HepG2 (cell line): Measurements from ENCODE around the gene BLMH. TPM values are rescaled to one million over a fixed set of nuclear protein-coding genes. Genes with fewer than 3 reads are reported as not detected.

Experiments
- ATAC-seq: fragments of 200-7000 bp; cut with Tn5 transposase; 3 replicates; pipeline ENCODE4 v1.9.1; 2020; ENCODE audit warnings: mild to moderate bottlenecking, moderate library complexity
- BruUV-seq: library from RNA; stranded (reverse); fragments of 400-500 nt; replicated peaks from 2 replicates; lab custom pipeline; 2021; lab: Mats Ljungman, UMichigan
- CTCF ChIA-PET: fragments of 300-600 bp; formaldehyde crosslinking; extraction: SDS; loops from one replicate; lab custom pipeline; 2021; ENCODE audit warnings: low total read pairs, inconsistent platforms, low intra/inter-chr PET ratio; lab: Yijun Ruan, JAX
- POLR2A ChIA-PET: fragments of 350-600 bp; sonication (Branson Sonifier 250); formaldehyde crosslinking; loops from one replicate; lab custom pipeline; 2020; ENCODE audit warnings: antibody characterized with exemption, inconsistent platforms; lab: Yijun Ruan, JAX
- DNase-seq: peaks from one replicate; pipeline ENCODE4 v3.0.0-alpha.2; 2015; ENCODE audit warnings: low spot score
- FAIRE-seq: peaks from 3 replicates; lab custom pipeline; 2011; peaks lifted over from hg19 to GRCh38; lab: Jason Lieb, UNC
- H2AFZ ChIP-seq: one replicate; pipeline ENCODE4 v1.6.1; 2011; ENCODE audit warnings: low read length, inconsistent platforms
- H3K27ac ChIP-seq: fragments of 300-600 bp; 3 replicates; pipeline ENCODE4 v1.8.0; 2011; ENCODE audit warnings: mixed run types, mild to moderate bottlenecking, mixed read lengths, low read length, inconsistent platforms; ENCODE audit not compliant: insufficient read depth; ENCODE audit errors: extremely low read length
- H3K27me3 ChIP-seq, 2 experiments: fragments of 200-600 bp in 1 of 2; 2 replicates in 1 of 2; 3 replicates in 1 of 2; pipeline versions ENCODE4 v1.6.0 to v1.8.0; 2011; ENCODE audit warnings: low read length in 2 of 2, mild to moderate bottlenecking in 2 of 2, moderate library complexity in 2 of 2, inconsistent platforms in 1 of 2; ENCODE audit not compliant: insufficient read depth in 2 of 2, control insufficient read depth in 1 of 2
- H3K36me3 ChIP-seq, 2 experiments: fragments of 200-600 bp in 1 of 2; replicated peaks in 1 of 2; 2 replicates in 1 of 2; 3 replicates in 1 of 2; pipeline versions ENCODE4 v1.5.1 to v1.8.0; 2011; ENCODE audit warnings: low read length in 2 of 2, inconsistent platforms in 1 of 2; ENCODE audit not compliant: insufficient read depth in 2 of 2, control insufficient read depth in 1 of 2
- H3K4me1 ChIP-seq: 2 replicates; pipeline ENCODE4 v1.5.1; 2012; ENCODE audit warnings: low read length, inconsistent platforms; ENCODE audit not compliant: insufficient read depth
- H3K4me2 ChIP-seq: 2 replicates; pipeline ENCODE4 v1.6.0; 2011; ENCODE audit warnings: low read depth, low read length, inconsistent platforms
- H3K4me3 ChIP-seq, 3 experiments: fragments of 200-600 bp in 1 of 3; sonication (generic), shearing (Covaris generic) in 1 of 3; replicated peaks in 1 of 3; 2 replicates each; pipeline ENCODE4 v1.5.1; 2011 to 2016; ENCODE audit warnings: low read length in 3 of 3, inconsistent platforms in 2 of 3, low read depth in 2 of 3, mild to moderate bottlenecking in 2 of 3, control low read depth in 1 of 3, mixed read lengths in 1 of 3; ENCODE audit not compliant: insufficient read depth in 1 of 3
- H3K79me2 ChIP-seq: one replicate; pipeline ENCODE4 v1.6.1; 2011; ENCODE audit warnings: low read length, inconsistent platforms; ENCODE audit not compliant: insufficient read depth
- H3K9ac ChIP-seq: 2 replicates; pipeline ENCODE4 v1.6.0; 2011; ENCODE audit warnings: mild to moderate bottlenecking, low read depth, low read length, inconsistent platforms; ENCODE audit not compliant: insufficient read depth
- H3K9me3 ChIP-seq: 2 replicates; pipeline ENCODE4 v1.5.1; 2012; ENCODE audit warnings: mild to moderate bottlenecking, low read length
- H4K20me1 ChIP-seq: 2 replicates; pipeline ENCODE4 v1.6.0; 2011; ENCODE audit warnings: inconsistent platforms, mild to moderate bottlenecking, low read length, moderate library complexity; ENCODE audit not compliant: insufficient read depth
- CHD4 ChIP-seq: fragments of 200-600 bp; sonication (generic); IDR thresholded peaks from 2 replicates; pipeline ENCODE4 v1.7.0; 2017; ENCODE audit warnings: mild to moderate bottlenecking, low read length, borderline replicate concordance
- SALL1 ChIP-seq: sonication (generic); formaldehyde crosslinking; IDR thresholded peaks from 2 replicates; pipeline ENCODE4 v1.8.0; 2022; ENCODE audit warnings: mild to moderate bottlenecking, missing genetic modification reagents
- SMARCE1 ChIP-seq: fragments of 450-650 bp; IDR thresholded peaks from 2 replicates; pipeline ENCODE4 v1.6.1; 2017; ENCODE audit warnings: borderline replicate concordance
- SOX6 ChIP-seq, 2 experiments: fragments of 450-650 bp in 1 of 2; sonication (generic) in 1 of 2; formaldehyde crosslinking in 1 of 2; IDR thresholded peaks; 2 replicates each; pipeline versions ENCODE4 v1.4.0 to v1.6.1; 2017 to 2020; ENCODE audit warnings: antibody characterized with exemption in 1 of 2, mild to moderate bottlenecking in 1 of 2, missing genetic modification reagents in 1 of 2
- SP2 ChIP-seq: sonication (generic); formaldehyde crosslinking; IDR thresholded peaks from 2 replicates; pipeline ENCODE4 v1.5.1; 2020; ENCODE audit warnings: mild to moderate bottlenecking, missing genetic modification reagents
- ZNF816 ChIP-seq: sonication (generic); formaldehyde crosslinking; IDR thresholded peaks from 2 replicates; pipeline ENCODE4 v1.8.0; 2022; ENCODE audit warnings: missing genetic modification reagents, mild to moderate bottlenecking, borderline replicate concordance
- WGBS: methylation state at CpG from one replicate; pipeline ENCODE4 v1.1.6; 2017; ENCODE audit warnings: low lambda C conversion rate; 5-methylcytosine and 5-hydroxymethylcytosine counted together
- in situ Hi-C: cut with HindIII; loops from 2 replicates; pipeline ENCODE4 v1.10.0; 2017; ENCODE audit warnings: low pct_unique_long_range_greater_than_20kb; ENCODE audit not compliant: extremely low pct_ligation_motif_present
- intact Hi-C: fragments of 100-400 bp; cut with micrococcal nuclease; formaldehyde crosslinking; loops from one replicate; pipeline ENCODE4 v1.10.0; 2022; ENCODE audit not compliant: unreplicated experiment
- polyA plus RNA-seq, 8 experiments: library from polyadenylated mRNA; depleted of rRNA in 3 of 8; stranded (reverse) in 7 of 8; unstranded in 1 of 8; fragments of >200 nt; fragmentation: Illumina TruSeq in 4 of 8; extraction: Trizol in 4 of 8; gene quantifications; 2 replicates each; pipeline versions ENCODE4 v1.2.1 to v1.2.3, GENCODE V29; 2011 to 2016; ENCODE audit warnings: low read depth in 4 of 8, missing spikeins in 1 of 8, mixed read lengths in 1 of 8; ENCODE audit not compliant: insufficient read depth in 1 of 8
- total RNA-seq, 5 experiments: library from RNA; depleted of rRNA; stranded (reverse); fragments of >200 nt; fragmentation: Illumina TruSeq; extraction: Trizol; gene quantifications; 2 replicates each; pipeline ENCODE4 v1.2.3, GENCODE V29; 2016; ENCODE audit warnings: low read depth in 1 of 5
- TF ChIP-seq, protein P1 (sequence below): sonication (generic); formaldehyde crosslinking; IDR thresholded peaks from 2 replicates; pipeline ENCODE4 v1.5.0; 2020; ENCODE audit warnings: mild to moderate bottlenecking, missing genetic modification reagents, borderline replicate concordance
- TF ChIP-seq, protein P2 (sequence below): sonication (generic); formaldehyde crosslinking; IDR thresholded peaks from 2 replicates; pipeline ENCODE4 v1.4.0; 2020; ENCODE audit warnings: missing genetic modification reagents
- TF ChIP-seq, protein P3 (sequence below): sonication (generic); formaldehyde crosslinking; IDR thresholded peaks from 2 replicates; pipeline ENCODE4 v1.5.0; 2020; ENCODE audit warnings: missing genetic modification reagents
- TF ChIP-seq, protein P4 (sequence below): sonication (generic); formaldehyde crosslinking; IDR thresholded peaks from 2 replicates; pipeline ENCODE4 v1.5.0; 2020; ENCODE audit warnings: mild to moderate bottlenecking, missing genetic modification reagents, moderate library complexity
- TF ChIP-seq, protein P5 (sequence below): sonication (generic); formaldehyde crosslinking; IDR thresholded peaks from 2 replicates; pipeline ENCODE4 v1.8.1; 2023; ENCODE audit warnings: mild to moderate bottlenecking, inconsistent platforms, moderate library complexity, missing genetic modification reagents, borderline replicate concordance

BLMH gene
- total and polyA plus RNA-seq, 2 of the 13 experiments (the other 11 are each of a cell fraction or from before 2014, with no cell fraction given) = 12.1 to 41.0 TPM

DNA sequence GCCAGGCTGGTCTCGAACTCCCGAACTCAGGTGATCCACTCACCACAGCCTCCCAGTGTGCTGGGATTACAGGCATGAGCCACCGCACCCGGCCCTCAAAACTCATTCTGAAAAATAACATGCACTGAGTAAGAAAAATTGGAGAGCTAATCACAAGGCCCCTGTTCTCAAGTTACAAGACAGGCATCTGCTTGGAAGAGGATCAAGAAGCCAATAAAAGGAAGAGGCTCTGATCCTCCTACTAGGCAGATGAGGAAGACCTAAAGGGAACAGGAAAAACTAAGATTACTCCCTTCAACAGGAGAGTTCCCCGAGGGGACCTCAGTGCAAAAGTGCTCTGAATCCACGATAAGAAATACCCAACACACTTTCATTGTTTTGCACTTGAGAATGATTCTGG, 18.4 kb downstream of the BLMH start (continued):
- TF ChIP-seq, protein P1, sequence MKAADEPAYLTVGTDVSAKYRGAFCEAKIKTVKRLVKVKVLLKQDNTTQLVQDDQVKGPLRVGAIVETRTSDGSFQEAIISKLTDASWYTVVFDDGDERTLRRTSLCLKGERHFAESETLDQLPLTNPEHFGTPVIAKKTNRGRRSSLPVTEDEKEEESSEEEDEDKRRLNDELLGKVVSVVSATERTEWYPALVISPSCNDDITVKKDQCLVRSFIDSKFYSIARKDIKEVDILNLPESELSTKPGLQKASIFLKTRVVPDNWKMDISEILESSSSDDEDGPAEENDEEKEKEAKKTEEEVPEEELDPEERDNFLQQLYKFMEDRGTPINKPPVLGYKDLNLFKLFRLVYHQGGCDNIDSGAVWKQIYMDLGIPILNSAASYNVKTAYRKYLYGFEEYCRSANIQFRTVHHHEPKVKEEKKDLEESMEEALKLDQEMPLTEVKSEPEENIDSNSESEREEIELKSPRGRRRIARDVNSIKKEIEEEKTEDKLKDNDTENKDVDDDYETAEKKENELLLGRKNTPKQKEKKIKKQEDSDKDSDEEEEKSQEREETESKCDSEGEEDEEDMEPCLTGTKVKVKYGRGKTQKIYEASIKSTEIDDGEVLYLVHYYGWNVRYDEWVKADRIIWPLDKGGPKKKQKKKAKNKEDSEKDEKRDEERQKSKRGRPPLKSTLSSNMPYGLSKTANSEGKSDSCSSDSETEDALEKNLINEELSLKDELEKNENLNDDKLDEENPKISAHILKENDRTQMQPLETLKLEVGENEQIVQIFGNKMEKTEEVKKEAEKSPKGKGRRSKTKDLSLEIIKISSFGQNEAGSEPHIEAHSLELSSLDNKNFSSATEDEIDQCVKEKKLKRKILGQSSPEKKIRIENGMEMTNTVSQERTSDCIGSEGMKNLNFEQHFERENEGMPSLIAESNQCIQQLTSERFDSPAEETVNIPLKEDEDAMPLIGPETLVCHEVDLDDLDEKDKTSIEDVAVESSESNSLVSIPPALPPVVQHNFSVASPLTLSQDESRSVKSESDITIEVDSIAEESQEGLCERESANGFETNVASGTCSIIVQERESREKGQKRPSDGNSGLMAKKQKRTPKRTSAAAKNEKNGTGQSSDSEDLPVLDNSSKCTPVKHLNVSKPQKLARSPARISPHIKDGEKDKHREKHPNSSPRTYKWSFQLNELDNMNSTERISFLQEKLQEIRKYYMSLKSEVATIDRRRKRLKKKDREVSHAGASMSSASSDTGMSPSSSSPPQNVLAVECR = no peak
- no peak for TF ChIP-seq ZNF816 (CRISPR knock-in tag)
- TF ChIP-seq SALL1 (CRISPR knock-in tag) = no peak
- TF ChIP-seq, protein P2, sequence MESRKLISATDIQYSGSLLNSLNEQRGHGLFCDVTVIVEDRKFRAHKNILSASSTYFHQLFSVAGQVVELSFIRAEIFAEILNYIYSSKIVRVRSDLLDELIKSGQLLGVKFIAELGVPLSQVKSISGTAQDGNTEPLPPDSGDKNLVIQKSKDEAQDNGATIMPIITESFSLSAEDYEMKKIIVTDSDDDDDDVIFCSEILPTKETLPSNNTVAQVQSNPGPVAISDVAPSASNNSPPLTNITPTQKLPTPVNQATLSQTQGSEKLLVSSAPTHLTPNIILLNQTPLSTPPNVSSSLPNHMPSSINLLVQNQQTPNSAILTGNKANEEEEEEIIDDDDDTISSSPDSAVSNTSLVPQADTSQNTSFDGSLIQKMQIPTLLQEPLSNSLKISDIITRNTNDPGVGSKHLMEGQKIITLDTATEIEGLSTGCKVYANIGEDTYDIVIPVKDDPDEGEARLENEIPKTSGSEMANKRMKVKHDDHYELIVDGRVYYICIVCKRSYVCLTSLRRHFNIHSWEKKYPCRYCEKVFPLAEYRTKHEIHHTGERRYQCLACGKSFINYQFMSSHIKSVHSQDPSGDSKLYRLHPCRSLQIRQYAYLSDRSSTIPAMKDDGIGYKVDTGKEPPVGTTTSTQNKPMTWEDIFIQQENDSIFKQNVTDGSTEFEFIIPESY = no peak

- Histone ChIP-seq H4K20me1 (no peaks in the 10 kb centered on the region), H3K9ac (no peak overlapping the region), H3K36me3 (peaks cover 7 to 59% of the 10 kb centered on the region in 2 experiments), H3K79me2 (no peaks in the 10 kb centered on the region), H3K4me2 (no peak overlapping the region), H3K9me3 (no peaks in the 10 kb centered on the region), H3K27ac (no peak overlapping the region), H3K4me1 (no peaks in the 10 kb centered on the region), H2AFZ (no peak overlapping the region), H3K4me3 (no peak overlapping the region), H3K27me3 (no peaks in the 10 kb centered on the region)
- FAIRE-seq (no peak), DNase-seq (no peak), ATAC-seq (no peak)
- intact Hi-C loops = no loop called here
- ChIA-PET CTCF (no interaction called here), POLR2A (no interaction called here)
- in situ Hi-C loops = no loop called here
- BruUV-seq = no TSS peak
- WGBS = 95% methylated on average over 6 of the region's 6 CpGs
- no peak for TF ChIP-seq SP2 (CRISPR knock-in tag)
- TF ChIP-seq, protein P3, sequence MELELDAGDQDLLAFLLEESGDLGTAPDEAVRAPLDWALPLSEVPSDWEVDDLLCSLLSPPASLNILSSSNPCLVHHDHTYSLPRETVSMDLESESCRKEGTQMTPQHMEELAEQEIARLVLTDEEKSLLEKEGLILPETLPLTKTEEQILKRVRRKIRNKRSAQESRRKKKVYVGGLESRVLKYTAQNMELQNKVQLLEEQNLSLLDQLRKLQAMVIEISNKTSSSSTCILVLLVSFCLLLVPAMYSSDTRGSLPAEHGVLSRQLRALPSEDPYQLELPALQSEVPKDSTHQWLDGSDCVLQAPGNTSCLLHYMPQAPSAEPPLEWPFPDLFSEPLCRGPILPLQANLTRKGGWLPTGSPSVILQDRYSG (CRISPR knock-in tag) = no peak
- TF ChIP-seq, protein P4, sequence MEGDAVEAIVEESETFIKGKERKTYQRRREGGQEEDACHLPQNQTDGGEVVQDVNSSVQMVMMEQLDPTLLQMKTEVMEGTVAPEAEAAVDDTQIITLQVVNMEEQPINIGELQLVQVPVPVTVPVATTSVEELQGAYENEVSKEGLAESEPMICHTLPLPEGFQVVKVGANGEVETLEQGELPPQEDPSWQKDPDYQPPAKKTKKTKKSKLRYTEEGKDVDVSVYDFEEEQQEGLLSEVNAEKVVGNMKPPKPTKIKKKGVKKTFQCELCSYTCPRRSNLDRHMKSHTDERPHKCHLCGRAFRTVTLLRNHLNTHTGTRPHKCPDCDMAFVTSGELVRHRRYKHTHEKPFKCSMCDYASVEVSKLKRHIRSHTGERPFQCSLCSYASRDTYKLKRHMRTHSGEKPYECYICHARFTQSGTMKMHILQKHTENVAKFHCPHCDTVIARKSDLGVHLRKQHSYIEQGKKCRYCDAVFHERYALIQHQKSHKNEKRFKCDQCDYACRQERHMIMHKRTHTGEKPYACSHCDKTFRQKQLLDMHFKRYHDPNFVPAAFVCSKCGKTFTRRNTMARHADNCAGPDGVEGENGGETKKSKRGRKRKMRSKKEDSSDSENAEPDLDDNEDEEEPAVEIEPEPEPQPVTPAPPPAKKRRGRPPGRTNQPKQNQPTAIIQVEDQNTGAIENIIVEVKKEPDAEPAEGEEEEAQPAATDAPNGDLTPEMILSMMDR = no peak
- TF ChIP-seq, protein P5, sequence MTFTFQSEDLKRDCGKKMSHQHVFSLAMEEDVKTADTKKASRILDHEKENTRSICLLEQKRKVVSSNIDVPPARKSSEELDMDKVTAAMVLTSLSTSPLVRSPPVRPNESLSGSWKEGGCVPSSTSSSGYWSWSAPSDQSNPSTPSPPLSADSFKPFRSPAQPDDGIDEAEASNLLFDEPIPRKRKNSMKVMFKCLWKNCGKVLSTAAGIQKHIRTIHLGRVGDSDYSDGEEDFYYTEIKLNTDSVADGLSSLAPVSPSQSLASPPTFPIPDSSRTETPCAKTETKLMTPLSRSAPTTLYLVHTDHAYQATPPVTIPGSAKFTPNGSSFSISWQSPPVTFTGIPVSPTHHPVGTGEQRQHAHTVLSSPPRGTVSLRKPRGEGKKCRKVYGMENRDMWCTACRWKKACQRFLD (CRISPR knock-in tag) = no peak
- TF ChIP-seq CHD4 = no peak
- no peak for TF ChIP-seq SOX6 (IDR thresholded peaks at IDR 0.05)
- no peak for TF ChIP-seq SOX6 (CRISPR knock-in tag; IDR thresholded peaks at IDR 0.05)
- no peak for TF ChIP-seq SMARCE1
These were observed 20.6 kb downstream of the BLMH start for GRCh38 chr17:30271102-30271501.
